DND-41 (cell line): ENCODE measurements around the gene RBM5.

Experiments used
- CTCF ChIP-seq: IDR thresholded peaks from 2 replicates; pipeline ENCODE4 v1.5.1; 2012; ENCODE audit warnings: borderline replicate concordance, low read length, moderate library complexity, mild to moderate bottlenecking; ENCODE audit not compliant: poor library complexity, severe bottlenecking; ENCODE audit errors: extremely low read depth
- EZH2 ChIP-seq: IDR thresholded peaks from 3 replicates; pipeline ENCODE4 v1.6.1; 2012; ENCODE audit warnings: borderline replicate concordance, low read depth, mild to moderate bottlenecking, moderate library complexity, low read length, inconsistent platforms; ENCODE audit not compliant: severe bottlenecking

DNA sequence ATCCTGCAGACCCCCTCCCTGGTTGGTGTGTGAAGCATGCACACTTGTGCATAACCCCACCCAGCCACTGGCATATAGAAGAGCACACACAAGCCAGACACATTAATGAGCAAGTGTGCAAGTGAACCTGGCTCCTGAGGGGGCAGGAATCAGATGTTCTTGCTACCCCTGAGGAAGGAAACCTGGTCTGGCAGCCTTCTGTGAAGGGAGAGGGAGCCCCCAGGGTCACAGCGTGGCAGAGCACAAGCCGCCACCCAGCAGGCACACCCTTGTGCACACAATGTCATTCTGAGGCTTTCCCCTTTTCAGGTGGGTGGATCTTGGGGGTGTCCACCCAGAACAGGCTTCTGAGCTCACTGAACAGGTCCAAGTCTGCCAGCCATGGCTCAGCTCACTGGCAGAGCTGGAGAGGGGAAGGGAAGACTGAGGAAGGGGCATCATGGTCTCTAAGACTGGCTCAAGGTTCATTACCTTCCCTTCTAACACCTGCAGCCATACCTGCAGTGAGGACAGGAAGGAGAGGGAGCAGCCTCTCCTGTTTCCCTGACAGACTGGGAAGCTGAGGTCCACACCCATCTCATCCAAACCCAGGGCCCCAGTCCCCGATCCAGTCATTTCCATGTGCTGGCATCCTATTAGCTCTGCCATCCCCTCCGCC, 34.8 kb downstream of the RBM5 start:
- TF ChIP-seq CTCF (no peak), EZH2 (no peak)
